Activated CD4-positive, alpha-beta T cell treated with anti-CD3 and anti-CD28 coated beads for 48 hours (primary cell): Measurements from ENCODE around the gene TAAR9.

ENCODE experiments used
- DNase-seq: peaks from one replicate; pipeline ENCODE4 v3.0.0-alpha.2; 2020

TAAR9 gene, protein sequence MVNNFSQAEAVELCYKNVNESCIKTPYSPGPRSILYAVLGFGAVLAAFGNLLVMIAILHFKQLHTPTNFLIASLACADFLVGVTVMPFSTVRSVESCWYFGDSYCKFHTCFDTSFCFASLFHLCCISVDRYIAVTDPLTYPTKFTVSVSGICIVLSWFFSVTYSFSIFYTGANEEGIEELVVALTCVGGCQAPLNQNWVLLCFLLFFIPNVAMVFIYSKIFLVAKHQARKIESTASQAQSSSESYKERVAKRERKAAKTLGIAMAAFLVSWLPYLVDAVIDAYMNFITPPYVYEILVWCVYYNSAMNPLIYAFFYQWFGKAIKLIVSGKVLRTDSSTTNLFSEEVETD

DNA sequence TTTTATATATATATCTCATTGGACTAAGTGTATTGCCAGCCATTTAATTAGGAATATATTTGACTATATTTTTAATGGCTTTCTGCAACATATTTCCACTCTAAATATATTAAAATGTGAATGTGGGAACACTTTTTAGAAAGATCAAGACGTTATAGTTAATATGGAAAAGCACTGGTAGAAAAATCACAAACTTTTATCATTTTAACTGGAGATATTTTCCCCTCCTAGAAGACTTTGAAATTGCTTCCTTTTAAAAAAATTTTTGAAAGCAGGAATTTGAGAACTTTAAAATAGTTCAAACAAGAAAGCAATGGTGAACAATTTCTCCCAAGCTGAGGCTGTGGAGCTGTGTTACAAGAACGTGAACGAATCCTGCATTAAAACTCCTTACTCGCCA, at the start of gene TAAR9:
TSS of gene TAAR9 (plus strand) at position 301 of the 400 bp plus-strand sequence. CDS start at position 314, 13 bp downstream.
- no peak for DNase-seq

DNA sequence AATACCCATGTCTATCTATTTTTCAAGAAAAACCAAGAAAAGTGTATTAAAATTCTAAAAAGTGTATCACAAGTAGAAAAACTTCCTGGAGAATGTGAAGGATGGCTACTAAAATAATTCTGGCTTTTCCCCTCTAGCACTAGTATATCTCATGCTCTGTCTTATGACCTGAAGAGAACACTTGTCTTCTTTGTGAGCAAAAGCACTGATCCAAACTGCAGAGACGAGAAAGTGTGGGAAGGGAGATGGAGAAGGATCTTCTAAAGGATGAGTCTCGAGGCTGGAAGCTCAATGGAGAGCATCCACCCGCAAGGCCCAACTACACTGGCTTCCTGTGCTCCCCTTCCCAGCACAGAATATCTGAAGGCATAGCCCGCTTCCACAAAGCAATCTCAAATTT, 48.7 kb upstream of the TAAR9 start:
- DNase-seq = no peak

DNA sequence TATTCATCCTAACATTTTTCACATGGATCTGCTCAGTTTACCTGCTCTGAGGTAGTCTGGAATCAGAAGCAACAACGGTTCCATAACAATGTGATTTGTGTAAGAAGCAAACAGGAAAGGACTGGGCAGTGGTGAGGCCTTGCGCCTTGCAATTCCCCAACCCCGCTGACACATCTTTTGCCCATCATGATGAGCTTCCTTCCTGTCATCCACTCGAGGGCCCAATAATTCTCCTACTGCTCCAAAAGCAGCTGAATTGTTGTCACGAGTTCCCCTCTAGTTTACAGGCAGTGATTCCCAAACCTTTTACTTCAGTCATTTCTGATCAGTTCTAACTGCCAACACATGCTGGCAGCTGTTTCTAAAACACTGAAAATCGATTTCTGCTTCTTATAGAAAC, 48.1 kb upstream of the TAAR9 start:
- no peak for DNase-seq

DNA sequence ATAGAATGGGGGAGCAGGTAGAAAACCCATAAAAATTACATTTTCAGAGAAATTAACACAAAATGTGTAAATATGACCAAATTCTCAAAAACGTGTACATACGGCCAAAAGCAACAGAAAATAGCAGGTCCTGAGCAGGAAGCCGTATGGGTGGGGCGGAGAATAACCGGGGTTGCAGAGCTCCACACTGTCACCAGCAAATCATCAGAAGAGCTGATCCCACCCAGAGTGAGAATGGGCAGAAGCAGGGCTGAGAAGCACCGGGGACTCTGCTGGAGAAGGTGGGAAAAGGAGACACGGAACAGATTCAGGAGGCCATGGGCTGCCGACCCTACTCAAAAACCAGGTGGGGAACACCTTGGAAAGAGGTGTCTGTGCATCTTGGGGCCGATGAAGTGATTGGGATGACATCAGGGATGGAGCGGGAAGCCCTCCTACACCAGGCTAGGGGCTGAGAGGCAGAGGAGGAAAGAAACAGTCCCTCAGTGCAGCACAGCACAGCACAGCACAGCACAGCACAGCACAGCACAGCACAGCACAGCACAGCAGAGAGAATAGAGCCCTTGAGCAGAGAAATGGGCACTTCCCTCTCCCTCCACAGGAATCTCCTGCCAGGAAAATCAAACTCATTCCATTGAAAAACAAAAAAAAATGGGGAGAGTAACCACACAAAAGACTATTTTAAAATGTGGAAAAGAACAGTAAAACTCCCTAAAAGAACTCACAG, 47.4 kb upstream of the TAAR9 start:
- DNase-seq = no peak

DNA sequence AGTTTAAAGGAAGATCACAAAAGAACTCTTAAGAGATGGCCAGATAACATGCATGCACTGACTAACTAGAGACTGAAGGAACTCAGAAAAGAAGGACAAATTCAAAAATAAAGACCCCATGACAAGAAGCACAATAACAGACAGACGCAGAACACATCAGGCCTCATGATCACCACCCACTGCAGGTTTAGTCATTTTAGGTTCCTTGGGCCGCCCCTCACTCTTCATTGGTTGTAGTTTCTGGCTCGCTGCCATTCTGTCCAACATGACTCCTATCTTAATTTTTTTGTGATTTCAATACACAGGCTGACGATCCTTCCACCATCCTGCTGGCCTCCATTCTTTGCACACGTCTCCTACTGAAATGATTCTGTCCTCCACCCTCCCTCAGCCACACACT, 46.8 kb upstream of the TAAR9 start:
- peak; percentile 41 for DNase-seq

DNA sequence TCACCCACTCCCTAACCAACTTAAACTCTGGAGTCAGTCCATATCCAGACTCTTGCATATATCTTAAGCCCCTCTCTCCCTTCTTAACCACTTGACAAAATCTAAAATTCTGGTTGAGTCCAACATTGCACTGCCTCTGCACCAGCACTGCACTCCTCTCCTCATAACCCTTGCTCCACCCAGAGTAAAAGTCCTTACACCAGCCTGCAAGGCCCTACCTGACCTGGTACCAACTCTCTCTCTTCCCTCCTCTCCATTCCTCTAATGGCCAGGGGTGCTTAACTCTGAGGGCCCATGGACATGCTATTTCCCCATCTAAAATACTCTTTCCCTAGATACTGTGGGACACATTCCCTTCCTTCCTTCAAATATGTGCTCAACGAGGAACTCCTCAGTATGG, 46.2 kb upstream of the TAAR9 start:
- DNase-seq = no peak

DNA sequence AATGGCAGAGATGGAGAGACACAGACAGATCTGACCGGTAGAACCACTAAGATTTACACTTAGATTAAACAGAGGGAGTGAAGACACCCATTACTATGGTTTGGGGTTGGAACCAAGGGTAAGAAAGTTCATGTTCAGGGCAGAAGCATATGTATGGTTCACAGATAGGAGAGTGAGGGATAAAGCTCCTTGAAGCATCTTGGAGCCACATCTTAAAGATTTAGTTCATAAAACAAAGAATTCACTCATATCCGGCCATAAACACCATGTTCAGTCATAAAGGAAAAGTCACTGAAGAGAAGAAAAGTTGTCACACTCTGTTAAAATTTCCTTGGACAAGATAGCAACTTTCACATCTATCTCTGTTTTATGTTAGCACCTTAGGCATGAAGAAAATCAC, 43.1 kb upstream of the TAAR9 start:
- no peak for DNase-seq

DNA sequence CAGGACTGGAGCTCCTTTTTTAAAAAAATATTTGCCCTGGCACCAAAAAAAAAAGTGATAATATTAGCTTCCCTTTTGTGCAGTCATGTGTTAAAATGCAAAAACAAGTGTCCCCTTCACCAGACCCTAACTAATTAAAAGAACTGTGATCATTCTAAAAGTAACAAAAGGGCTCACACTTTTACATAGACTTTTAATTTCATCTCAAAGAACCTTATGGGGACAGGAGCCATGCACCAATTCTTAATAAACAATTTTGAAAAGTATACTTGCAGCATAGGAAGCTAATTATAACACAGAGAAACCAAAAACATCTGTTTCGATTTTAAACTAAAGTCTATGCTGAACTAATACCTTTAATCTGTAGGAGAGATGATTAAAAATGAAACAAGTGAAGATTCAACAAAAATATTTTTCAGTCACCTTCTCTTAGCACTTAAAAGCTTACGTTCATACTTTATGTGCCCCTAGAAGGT, 42.4 kb upstream of the TAAR9 start:
- no peak for DNase-seq

DNA sequence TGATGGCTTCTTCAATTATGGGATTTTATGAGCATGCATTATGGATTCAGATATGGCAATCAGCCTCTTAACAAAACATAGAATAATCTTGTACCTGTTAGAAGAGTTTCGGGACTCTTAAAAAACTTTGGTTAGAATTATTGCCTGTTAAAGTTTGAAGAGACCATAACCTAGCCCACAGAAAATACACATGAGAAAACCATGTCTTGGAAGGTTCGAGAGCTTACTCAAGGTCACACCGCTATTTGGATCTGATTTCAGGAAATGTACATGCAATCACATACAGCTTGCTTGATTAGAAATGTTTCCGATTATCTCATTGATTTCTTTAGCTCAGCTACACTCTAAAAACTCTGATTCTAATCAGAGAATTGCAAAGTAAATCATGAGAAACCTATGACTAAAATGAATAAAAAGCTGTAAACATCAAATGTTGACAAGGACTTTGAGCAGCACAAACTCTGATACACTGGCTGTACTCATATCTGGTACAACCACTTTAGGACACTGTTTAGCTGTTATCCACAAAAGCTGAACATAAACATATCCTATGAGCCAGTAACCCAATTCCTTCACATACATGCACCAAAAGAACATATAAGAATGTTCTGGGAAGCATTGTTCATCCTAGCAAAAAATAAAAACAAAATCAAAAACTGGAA, 41.4 kb upstream of the TAAR9 start:
- DNase-seq = no peak

DNA sequence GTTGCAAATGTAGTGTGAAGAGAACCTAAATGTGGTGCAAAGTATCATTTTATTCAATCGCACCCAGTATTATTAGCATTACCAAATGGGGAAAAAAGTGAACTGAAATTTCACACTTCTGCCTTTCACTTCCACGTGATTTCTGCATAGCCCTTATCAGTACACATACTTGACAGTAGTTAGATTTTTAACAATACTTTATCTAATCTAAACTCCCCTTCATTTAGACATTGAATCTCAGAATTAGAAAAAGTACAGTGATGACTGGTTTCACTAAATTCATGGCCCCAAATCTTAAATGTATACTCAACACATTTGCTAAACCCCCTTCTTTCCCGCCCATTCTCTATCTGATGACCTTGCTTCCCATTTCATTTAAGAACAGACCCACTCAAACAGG, 39.4 kb upstream of the TAAR9 start:
- DNase-seq = no peak

DNA sequence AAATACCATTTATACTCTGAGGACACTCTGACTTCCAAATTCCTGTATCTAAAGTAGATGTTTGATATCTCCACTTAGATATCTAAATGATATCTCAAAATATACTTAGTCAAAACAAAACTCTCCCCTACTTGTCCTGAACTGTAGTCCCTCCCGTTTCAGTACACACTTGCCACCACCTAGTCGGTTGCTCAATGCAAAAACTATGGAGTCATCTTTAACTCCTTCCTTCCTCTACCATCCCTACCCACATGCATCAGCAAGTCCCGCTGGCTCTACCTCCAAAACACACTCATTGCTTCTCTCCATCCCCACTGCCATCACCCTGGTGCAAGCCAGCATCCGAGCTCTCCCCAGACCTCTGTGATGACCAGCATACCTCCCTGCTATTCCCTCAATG, 38.3 kb upstream of the TAAR9 start:
- DNase-seq = no peak

DNA sequence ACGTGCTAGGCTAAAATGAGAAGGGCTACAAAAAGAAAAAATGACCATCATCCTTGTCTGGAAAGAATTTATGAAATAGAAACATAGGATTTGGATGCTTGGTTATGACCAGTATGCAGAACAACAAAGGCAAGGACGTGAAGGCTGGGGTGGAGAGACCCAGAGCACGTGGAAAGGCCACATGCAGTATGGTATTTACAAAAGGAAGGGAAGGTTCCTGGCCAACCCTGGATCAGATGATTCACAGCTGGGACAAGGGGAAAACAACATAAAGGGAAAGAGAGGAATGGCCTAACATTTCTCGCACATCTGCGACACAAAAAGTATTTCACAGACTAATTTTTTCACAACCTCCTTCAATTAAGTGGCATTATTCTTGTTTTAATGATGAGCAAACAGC, 33.3 kb upstream of the TAAR9 start:
- DNase-seq = no peak

DNA sequence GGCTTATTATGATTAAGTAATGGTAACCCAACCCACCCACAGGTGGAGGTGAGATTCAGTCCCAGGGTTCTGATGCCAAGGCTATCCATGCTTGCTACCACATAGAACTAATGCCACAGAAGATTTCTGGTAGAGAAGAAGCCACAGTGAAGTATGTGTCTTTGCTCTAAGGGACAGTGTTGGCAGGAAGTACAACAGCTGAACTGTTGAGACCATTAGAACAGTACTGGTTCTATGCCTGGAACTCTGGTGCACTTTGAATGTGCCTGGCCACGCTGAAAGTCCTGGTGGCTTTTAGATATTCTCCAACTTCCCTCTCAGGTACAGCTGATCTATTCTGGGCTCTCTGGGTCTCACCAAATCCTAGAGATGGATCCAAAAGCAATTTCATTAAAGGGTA, 32.9 kb upstream of the TAAR9 start:
- DNase-seq = no peak

DNA sequence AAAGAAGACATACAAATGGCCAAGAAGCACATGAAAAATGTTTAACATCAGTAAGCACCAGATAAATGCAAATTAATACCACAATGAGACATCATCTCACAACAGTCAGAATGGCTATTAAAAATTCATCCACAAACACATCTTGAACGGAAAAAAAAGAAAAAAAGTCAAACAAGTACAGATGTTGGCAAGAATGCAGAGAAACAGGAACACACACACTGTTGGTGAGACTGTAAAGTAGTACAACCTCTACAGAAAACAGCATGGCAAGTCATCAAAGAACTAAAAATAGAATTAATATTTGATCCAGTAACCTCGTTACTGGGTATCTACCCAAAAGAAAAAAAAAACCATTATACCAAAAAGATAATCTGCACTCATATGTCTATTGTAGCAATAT, 31.6 kb upstream of the TAAR9 start:
- DNase-seq = no peak

DNA sequence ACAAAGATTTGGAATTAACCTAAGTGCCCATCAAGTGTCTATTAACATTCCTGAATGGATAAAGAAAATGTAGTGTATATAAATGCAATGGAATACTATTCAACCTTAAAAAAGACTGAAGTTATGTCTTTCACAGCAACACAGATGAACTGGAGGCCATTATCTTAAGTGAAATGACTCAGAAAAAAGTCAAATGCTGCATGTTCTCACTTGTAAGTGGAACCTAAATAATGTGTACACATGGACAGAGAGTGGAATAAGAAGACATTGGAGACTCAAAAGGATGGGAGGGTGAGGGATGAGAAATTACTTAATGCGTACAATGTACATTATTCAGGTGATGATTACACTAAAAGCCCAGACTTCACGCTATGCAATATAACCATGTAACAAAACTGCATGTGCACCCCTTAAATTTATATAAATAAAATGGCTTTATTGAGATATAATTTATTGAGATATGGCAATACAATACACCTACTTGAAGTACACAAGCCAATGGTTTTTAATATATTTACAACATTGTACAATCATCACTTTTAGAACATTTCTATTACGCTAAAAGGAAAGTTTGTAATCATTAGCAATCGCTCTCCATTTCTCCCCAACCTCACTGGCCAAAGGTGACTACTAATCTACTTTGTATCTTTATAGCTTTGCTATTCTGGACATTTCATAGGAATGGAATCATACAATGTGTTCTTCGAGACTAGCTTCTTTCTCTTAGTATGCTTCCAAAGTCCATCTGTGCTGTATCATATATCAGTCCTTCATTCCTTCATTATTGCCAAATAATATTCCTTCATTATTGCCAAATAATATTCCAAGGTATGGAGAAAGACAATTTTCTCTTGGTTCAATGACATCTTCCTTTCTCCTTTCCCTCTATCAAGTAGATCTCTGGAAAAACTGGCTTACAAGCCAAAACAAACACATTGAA, 30.9 kb upstream of the TAAR9 start:
- no peak for DNase-seq

DNA sequence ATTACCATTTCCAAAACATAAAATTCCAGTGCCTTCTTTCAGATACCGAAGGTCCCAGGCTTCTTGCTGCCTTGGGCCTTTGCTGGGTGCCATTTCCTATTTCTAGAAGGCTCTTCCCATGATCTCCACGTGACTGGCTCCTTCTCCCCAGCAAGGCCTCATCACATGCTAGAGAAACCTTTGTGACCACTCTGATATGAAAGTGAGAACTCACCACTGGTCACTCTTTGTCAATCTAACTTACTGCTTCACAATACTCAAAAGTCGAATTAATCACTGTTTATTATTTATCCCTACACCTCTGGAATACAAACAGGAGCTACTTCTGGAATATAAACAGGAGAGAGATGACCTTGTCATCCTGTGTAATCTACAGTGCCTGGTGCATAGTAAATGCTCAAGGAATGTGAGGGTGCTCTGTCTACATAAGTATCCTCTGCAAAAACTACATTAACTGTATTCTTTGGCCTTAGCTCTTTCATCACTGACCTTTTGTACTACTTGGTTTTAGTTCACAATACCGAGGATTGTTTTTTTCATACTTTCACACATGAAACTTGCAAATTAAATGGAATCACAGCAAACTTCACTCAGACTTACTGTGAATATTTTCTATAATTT, 26.8 kb upstream of the TAAR9 start:
- no peak for DNase-seq

DNA sequence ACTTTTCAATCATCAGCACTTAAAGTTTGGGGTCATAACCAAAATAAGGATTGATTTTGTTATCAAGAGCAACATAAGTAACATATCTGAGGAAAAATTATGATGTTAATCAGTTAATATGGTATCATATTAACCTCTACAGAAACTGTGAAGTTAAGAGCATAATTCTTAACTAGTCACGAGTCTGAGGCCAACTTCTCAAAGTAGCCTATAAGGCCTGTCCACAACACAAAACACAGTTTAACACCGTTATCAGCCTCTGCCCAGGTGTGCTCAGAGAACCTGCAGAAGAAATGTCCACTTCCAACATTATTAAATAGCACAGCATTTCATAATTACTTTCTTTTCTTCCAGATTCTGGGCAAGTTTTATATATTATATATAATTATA, 26.3 kb upstream of the TAAR9 start:
- no peak for DNase-seq

DNA sequence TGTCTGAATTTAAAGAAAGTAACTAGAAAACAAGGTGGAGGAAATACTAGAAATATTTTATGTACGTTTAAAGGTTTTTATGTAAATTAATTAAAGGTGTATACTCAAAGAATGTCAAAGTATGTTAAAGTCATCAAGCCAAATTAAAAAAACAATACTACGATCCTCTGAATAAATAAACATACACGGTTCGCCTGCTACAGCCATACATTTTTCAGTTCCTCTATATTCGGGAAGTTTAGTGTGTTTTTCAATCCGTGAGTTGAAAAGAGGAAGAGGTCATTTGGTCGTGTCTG, 25.8 kb upstream of the TAAR9 start:
- no peak for DNase-seq

DNA sequence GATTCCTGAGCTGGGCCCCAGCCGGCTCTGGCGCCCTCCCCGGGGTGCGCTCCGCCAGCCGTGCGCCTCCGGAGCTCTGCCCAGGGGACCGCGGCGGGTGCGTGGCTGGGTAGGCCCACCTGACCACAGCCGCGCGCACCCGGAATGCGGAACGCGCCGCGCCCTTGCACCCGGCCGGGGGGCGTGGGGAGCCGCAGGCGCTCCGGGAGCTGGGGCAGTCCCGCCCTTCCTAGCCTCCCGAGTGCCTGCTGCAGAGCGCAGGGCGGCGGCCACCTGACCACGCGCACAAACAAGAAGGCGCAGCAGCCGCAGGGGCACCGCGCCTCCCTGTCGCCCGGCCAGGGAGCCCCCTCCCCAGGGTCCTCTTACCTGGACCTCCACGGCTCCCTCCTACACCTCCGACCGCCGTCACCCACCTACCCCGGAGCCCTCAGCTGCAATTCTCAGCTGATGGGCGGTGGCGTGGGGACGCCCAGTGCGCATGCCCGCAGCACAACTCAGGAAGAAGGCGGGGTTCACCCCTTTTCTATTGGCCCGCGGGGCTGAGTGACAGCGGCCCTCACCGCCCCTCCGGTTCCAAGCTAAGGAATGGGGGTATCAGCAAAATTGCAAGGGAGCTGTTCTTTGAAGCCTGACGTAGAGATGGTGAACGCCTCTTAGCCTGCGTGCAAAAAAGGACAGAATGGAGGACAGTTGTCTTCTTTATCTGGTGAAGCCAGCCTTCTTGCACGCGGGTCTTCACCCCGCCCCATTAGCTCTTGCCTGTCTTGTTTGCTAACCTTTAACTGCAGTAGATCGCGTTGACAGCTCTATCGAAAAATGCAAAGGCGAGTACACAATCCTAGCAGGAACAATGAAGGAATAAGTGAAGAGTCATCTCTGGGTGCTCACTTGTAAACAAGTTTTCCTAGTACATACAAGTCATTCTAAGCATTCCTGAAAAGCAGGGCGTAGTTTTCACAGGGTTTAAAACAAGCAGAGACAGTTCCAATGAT, 25.1 kb upstream of the TAAR9 start, which contains the start of gene STX7:
TSS of gene STX7 (minus strand) at position 479 of the 995 bp plus-strand sequence. CDS start 9,586 bp downstream, outside the sequence.
- peak; percentile 89 for DNase-seq

DNA sequence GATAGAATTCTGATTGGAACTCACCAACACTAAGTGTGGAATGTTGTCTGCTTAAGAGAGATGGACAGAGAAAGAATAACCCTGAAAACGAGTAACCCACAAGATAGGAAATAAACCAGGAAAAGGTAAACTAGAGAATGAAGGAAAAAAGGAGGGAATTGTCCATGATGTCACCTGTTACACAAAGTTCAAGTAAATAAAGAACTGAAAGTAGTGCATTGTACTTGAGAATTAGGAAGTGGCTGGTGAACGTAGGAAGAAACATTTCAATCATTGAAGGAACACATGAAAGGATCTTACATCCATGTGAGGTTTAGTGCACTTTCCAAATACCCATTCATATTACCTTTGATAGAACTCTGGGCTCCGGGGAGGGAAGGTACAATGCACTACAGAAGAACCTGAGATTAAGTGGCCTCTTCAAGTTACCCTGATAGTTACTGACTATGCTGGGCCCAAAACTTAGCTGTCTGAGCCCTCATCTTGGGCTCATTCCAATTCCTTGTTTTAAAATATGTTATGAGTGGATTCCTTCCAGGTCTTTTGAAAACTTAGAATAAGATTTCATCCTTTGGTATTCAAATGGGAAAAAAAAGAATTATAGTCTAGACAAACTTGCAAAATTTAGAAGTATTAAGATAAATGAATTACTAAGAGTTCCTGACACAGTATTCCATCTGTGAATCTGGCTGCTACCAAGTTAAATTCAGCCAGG, 24.1 kb upstream of the TAAR9 start:
- no peak for DNase-seq
